Neural cell (in vitro differentiated cells): ENCODE results near the gene ENDOU. TPM values are rescaled to one million over a fixed set of nuclear protein-coding genes. Genes with fewer than 3 reads are reported as not detected.

Experiments
- polyA plus RNA-seq: library from polyadenylated mRNA; depleted of rRNA; stranded (reverse); fragments of >200 nt; gene quantifications from 2 replicates; pipeline ENCODE4 v1.2.3, GENCODE V29; 2014

Gene ENDOU
- polyA plus RNA-seq, 1 donor from 2014 or later: not detected

Other genes starting within 250 kb of the ENDOU start
- gene RPAP3, start 19.5 kb downstream of the ENDOU start, polyA plus RNA-seq: 33.8 and 39.7 TPM in 2 replicates
- gene RAPGEF3, start 33.4 kb upstream of the ENDOU start, polyA plus RNA-seq: 0.30 and 1.5 TPM in 2 replicates
- gene SLC48A1, start 47.7 kb upstream of the ENDOU start, polyA plus RNA-seq: 8.0 and 8.5 TPM in 2 replicates
- 30.2 and 51.5 TPM in 2 replicates for gene HDAC7, start 94.4 kb upstream of the ENDOU start, polyA plus RNA-seq
- not detected in 2 replicates for gene VDR, start 179.5 kb upstream of the ENDOU start, polyA plus RNA-seq
- 286 and 290 TPM in 2 replicates for gene TMEM106C, start 238.1 kb upstream of the ENDOU start, polyA plus RNA-seq